GM12872 (cell line): ENCODE results near the gene SLC6A8.

Experiments used
- TF ChIP-seq, protein P1 (sequence below): IDR thresholded peaks from 3 replicates; pipeline ENCODE4 v1.5.1; 2011; ENCODE audit warnings: low read depth, mild to moderate bottlenecking, low read length, moderate library complexity; ENCODE audit not compliant: insufficient read depth

SLC6A8 gene

DNA sequence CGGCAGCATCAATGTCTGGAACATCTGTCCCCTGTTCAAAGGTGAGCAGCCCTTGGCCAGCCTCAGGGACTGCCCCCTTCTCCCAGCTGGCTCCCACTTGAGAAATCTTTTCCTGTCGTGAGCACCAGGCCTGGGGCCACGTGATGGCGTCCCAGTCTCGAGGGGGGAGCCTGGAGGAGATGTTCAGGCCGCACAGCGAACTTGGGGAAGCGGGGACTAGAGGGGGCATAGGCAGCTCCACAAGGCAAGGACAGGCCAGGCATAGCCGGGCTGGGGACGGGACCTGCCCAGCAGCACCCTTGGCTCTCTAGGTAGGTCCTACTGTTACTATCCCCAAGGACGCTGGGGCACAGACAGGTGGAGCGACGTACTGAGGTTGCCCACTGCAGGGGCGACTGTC, 2.7 kb downstream of the SLC6A8 start:
- TF ChIP-seq, protein P1, sequence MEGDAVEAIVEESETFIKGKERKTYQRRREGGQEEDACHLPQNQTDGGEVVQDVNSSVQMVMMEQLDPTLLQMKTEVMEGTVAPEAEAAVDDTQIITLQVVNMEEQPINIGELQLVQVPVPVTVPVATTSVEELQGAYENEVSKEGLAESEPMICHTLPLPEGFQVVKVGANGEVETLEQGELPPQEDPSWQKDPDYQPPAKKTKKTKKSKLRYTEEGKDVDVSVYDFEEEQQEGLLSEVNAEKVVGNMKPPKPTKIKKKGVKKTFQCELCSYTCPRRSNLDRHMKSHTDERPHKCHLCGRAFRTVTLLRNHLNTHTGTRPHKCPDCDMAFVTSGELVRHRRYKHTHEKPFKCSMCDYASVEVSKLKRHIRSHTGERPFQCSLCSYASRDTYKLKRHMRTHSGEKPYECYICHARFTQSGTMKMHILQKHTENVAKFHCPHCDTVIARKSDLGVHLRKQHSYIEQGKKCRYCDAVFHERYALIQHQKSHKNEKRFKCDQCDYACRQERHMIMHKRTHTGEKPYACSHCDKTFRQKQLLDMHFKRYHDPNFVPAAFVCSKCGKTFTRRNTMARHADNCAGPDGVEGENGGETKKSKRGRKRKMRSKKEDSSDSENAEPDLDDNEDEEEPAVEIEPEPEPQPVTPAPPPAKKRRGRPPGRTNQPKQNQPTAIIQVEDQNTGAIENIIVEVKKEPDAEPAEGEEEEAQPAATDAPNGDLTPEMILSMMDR = no peak

- TF ChIP-seq, protein P1 = no peak
These were observed 4.3 kb downstream of the SLC6A8 start for GRCh38 chrX:153692003-153692402.

GRCh38 chrX:153692611-153693156, 5.0 kb downstream of the SLC6A8 start:
- TF ChIP-seq, protein P1 = no peak

GRCh38 chrX:153693216-153694086, 5.7 kb downstream of the SLC6A8 start:
- TF ChIP-seq, protein P1 = no peak

GRCh38 chrX:153694687-153695270, 7.1 kb downstream of the SLC6A8 start:
- TF ChIP-seq, protein P1 = no peak

GRCh38 chrX:153696100-153696499, 8.4 kb downstream of the SLC6A8 start:
- TF ChIP-seq, protein P1 = no peak
